Stimulated activated CD8-positive, alpha-beta memory T cell treated with anti-CD3 and anti-CD28 coated beads, Interleukin-7, amount 100 ng/mL, for 48 hours (primary cell): ENCODE results near the gene TRIM42.

Experiments
- DNase-seq, 2 donors: peaks; one replicate each; pipeline ENCODE4 v3.0.0-alpha.2; 2020; ENCODE audit warnings: low read depth in 1 of 2; ENCODE audit errors: extremely low read depth in 1 of 2

TRIM42 gene

DNA sequence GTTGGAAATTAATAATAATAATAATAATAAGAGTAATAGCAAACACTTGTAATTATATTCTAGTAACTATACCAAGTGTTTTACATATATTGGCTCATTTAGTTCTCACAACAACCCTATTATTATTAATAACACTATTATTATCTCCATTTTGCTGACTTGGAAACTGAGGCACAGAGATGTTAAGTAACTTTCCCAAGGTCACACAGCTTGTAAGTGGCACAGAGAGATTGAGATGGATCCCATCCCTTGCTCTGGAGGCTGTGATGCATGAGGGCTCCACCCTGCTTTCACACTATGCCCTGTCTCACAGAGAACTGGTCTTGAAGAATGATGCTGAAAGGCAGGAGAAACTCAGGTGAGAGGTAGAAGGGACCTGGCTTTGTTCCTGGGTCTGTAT, 31.9 kb downstream of the TRIM42 start:
- no peak for DNase-seq

DNA sequence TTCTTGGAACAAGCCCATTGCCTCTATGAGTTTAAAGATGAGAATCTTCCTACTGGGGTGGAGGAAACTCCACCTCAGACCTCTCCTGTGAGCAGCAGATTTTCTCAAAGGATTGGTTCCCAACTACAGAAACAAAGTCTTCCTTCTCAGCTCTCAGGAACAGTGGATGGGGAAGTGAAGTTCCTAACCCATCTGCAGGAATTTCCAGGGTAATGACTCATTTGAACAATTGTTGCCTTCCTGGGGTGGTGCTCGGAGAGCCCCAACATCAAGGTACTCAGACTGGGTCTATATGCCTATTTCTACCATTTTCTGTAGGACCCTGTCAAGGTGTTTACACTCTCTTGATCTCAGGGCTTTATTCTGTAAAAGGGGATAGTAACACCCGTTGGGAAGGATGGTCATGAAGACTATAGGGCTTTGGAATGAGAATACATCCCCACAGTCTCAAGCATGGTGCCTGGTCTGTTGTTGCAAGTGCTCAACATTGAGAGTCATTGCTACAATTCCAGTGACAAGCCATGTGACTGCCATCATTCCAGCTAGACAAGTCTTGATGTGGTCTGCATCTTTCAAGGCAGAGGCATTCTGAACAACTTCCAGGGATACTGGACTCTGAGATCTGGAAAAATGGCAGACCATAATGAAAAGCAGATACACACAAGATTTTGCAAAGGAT, 33.0 kb downstream of the TRIM42 start:
- no peak for DNase-seq

DNA sequence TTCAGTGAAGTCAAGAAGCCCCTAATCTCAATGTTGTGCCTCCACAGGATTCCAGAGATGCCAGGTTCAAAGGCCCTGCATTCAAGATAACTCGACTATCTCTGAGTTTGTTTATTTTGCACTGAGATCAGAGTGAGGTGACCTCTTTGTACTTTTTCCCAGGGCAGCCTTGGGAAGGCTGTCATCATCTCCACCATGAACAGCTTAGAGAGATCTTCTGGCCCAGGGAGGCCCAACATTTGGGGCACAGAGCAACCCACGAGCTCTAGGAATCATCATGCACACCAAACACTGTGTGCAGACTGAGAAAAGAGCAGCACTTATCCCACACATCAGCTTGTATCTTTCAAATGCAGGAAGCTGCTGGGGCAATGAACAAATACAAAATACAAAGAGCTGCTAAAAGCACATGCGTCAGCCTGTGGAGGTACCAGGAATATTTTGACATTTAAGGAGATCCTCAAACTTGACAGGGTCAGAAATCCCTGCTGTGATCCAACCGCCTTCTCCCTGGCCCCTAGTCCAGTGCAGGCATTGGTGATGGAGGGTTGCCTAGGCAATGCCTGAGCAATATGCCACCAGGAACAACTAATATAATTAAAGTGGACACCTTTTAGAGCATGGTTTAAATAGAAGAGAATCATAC, 33.6 kb downstream of the TRIM42 start:
- no peak for DNase-seq

- no peak for DNase-seq
Observed at GRCh38 chr3:140712301-140712700, 34.4 kb downstream of the TRIM42 start.

GRCh38 chr3:140715035-140715434, 37.2 kb downstream of the TRIM42 start:
- DNase-seq = no peak

DNA sequence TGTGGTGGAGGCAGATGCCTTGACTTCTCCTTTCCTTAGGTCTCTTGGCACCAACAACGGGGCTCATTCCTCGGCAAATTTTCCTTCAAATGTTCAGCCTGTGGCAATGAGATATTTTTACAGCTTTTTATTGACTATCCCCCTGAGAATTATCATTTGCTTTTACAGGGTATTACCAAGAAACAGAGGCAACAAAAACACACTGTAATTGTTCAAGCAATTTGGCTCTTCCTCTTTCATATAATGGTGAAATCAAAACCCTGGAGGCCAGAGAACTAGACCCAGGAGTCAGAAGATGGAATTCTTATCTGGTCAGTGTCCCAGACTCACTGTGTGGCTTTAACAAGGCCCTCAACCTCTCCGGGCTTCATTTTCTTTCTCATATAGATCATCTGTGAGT, 40.1 kb downstream of the TRIM42 start:
- no peak for DNase-seq

DNA sequence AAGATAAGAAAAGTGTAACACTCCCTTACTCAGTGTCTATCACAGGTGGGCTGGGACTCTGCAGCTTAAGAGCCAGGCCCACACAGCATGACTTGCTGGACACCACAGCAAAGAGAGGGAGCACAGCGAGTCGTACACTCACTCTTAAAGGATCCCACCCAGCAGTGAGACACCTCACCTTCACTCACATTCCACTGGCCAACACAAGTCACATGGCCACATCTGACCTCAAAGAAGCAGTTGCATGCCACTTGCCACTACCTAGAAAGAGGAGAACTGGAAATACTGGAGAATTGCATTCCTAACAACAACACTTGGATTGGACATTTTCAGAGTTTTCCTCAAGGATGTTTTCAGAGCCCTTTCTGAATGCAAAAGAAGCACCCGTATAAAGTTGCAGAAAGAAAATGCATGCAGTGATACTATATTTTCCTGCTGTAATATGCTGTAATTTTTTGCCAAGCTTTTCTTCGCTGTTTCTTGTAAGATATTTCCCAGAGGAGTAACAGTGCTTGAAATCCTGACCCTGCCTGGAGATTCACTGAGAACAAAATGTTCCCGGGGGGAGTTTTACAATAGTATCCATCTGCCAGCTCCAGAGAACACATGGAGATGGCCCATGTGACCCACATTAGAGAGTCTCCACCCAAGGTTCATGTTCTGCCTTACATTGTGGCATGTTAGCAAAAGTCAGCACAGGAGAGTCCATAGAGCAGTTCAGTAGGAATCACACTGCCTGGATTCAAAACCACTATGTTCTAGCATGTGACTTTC, 42.2 kb downstream of the TRIM42 start:
- no peak for DNase-seq

- no peak for DNase-seq
Observed at GRCh38 chr3:140723576-140723975, 45.7 kb downstream of the TRIM42 start.

GRCh38 chr3:140724856-140725812, 47.3 kb downstream of the TRIM42 start:
- no peak for DNase-seq

- DNase-seq = no peak
Observed at GRCh38 chr3:140726066-140726465, 48.2 kb downstream of the TRIM42 start.

- no peak for DNase-seq
Observed at GRCh38 chr3:140727886-140728285, 50.0 kb downstream of the TRIM42 start.

- DNase-seq = no peak
Observed at GRCh38 chr3:140731440-140732119, 53.7 kb downstream of the TRIM42 start.

DNA sequence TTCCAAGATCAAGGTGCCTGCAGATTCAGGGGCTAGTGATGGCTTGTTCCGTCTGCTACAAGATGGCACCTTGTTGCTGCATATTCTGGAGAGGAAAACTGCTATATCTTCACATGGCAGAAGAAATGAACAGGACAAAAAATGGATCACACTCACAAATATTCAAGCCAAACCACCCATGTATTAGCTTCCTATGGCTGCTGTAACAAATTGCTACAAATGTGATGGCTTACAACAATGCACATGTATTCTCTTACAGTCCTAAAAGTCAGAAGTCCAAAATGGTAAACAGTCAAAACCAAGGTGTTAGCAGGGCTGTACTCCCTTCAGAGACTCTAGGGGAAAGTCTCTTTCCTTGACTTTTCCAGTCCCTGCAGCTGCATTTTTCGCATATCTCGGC, 55.8 kb downstream of the TRIM42 start:
- DNase-seq = no peak

- DNase-seq = no peak
Observed at GRCh38 chr3:140736863-140737460, 59.1 kb downstream of the TRIM42 start.

GRCh38 chr3:140742116-140742515, 64.3 kb downstream of the TRIM42 start:
- DNase-seq = no peak

DNA sequence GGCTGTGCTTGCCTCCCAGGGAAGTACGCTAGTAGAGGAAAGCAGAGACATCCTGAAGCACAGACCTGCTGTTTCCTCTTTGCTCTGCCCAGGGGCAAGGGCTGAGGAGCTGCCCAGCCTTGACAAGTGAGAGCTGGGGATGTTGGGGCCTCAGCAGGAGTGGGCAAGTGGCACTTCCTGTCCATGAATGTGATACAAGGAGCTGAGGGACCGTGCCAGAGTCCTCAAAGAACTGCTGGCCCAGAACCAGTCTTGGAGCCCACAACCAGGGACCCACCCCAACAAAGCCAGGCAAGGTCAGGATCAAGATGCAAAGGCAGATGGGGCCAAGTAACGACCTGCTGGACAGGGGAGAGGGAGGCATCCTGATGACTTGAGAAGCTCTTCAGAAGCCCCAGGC, 70.3 kb downstream of the TRIM42 start:
- no peak for DNase-seq

- DNase-seq = no peak
Observed at GRCh38 chr3:140748903-140749302, 71.0 kb downstream of the TRIM42 start.
